Smooth muscle cell (in vitro differentiated cells): Measurements from ENCODE around the gene C10orf53. TPM values are rescaled to one million over a fixed set of nuclear protein-coding genes. Genes with fewer than 3 reads are reported as not detected.

Source experiments
- DNase-seq: peaks from one replicate; lab custom pipeline; 2025; ENCODE audit not compliant: unreplicated experiment; lab: John Stamatoyannopoulos, UW
- H2AFZ ChIP-seq: fragments of 200-600 bp; sonication (generic); 2 replicates; pipeline ENCODE4 v1.6.0; 2016; ENCODE audit warnings: antibody characterized with exemption, low read depth, mild to moderate bottlenecking
- H3F3A ChIP-seq: fragments of 200-600 bp; sonication (generic); 2 replicates; pipeline ENCODE4 v1.6.0; 2017; ENCODE audit warnings: antibody characterized with exemption, low read depth
- H3K27ac ChIP-seq: fragments of 200-600 bp; sonication (generic); 2 replicates; pipeline ENCODE4 v1.5.1; 2016; ENCODE audit warnings: low read depth, mild to moderate bottlenecking
- H3K27me3 ChIP-seq: fragments of 200-600 bp; sonication (generic); 2 replicates; pipeline ENCODE4 v1.6.1; 2016; ENCODE audit warnings: low read depth, mild to moderate bottlenecking
- H3K36me3 ChIP-seq: fragments of 200-600 bp; sonication (generic); 2 replicates; pipeline ENCODE4 v1.5.1; 2016; ENCODE audit warnings: low read depth
- H3K4me1 ChIP-seq: fragments of 200-600 bp; sonication (generic); 2 replicates; pipeline ENCODE4 v1.5.1; 2016; ENCODE audit warnings: low read depth
- H3K4me2 ChIP-seq: fragments of 200-600 bp; sonication (generic); 2 replicates; pipeline ENCODE4 v1.6.0; 2016; ENCODE audit warnings: mild to moderate bottlenecking
- H3K4me3 ChIP-seq: fragments of 200-600 bp; sonication (generic); 2 replicates; pipeline ENCODE4 v1.5.1; 2016; ENCODE audit warnings: mild to moderate bottlenecking
- H3K79me2 ChIP-seq: fragments of 200-600 bp; sonication (generic); 2 replicates; pipeline ENCODE4 v1.6.0; 2016; ENCODE audit warnings: low read depth, mild to moderate bottlenecking
- H3K9ac ChIP-seq: fragments of 200-600 bp; sonication (generic); 2 replicates; pipeline ENCODE4 v1.6.0; 2016; ENCODE audit warnings: low read depth
- H3K9me3 ChIP-seq: fragments of 200-600 bp; sonication (generic); replicated peaks from 2 replicates; pipeline ENCODE4 v1.5.1; 2016; ENCODE audit warnings: low read depth
- H4K20me1 ChIP-seq: fragments of 200-600 bp; sonication (generic); 2 replicates; pipeline ENCODE4 v1.6.0; 2016; ENCODE audit warnings: low read depth
- CTCF ChIP-seq: fragments of 200-600 bp; sonication (generic); IDR thresholded peaks from 2 replicates; pipeline ENCODE4 v1.5.1; 2017; ENCODE audit warnings: borderline replicate concordance, mild to moderate bottlenecking, antibody characterized with exemption; ENCODE audit not compliant: insufficient read depth, poor library complexity, severe bottlenecking
- WGBS: methylation state at CpG from one replicate; pipeline ENCODE4 v1.1.7; 2016; ENCODE audit warnings: low lambda C conversion rate; 5-methylcytosine and 5-hydroxymethylcytosine counted together
- polyA plus RNA-seq: library from polyadenylated mRNA; unstranded; fragments of >200 nt; fragmentation: Nextera tagmentation; extraction: Ambion mirVana; gene quantifications from 2 replicates; pipeline ENCODE4 v1.2.1, GENCODE V29; 2016
- total RNA-seq: library from RNA; depleted of rRNA; stranded (reverse); fragments of >200 nt; gene quantifications from 2 replicates; pipeline ENCODE4 v1.2.3, GENCODE V29; 2014

The C10orf53 gene
- total and polyA plus RNA-seq, 2 experiments from 2014 or later, result not detected

- DNase-seq, result no peak
- Histone ChIP-seq H3F3A (no peaks in the 10 kb centered on the region), H3K27me3 (peaks cover 16% of the 10 kb centered on the region), H3K79me2 (no peaks in the 10 kb centered on the region), H2AFZ (no peak overlapping the region), H3K4me3 (no peak overlapping the region), H3K4me1 (no peaks in the 10 kb centered on the region), H3K4me2 (no peak overlapping the region), H4K20me1 (no peaks in the 10 kb centered on the region), H3K9me3 (no peaks in the 10 kb centered on the region), H3K9ac (no peak overlapping the region), H3K36me3 (no peaks in the 10 kb centered on the region), H3K27ac (no peak overlapping the region)
- no peak for TF ChIP-seq CTCF
- 52% methylated on average over 13 of the region's 13 CpGs for whole genome bisulfite sequencing
Observed at GRCh38 chr10:49633327-49634068, 46.0 kb upstream of the C10orf53 start.

- no peak overlapping the region for H2AFZ ChIP-seq
- DNase-seq, result no peak
- 85% methylated on average over 8 of the region's 8 CpGs for WGBS
Observed at GRCh38 chr10:49634069-49634660, 45.3 kb upstream of the C10orf53 start.

GRCh38 chr10:49642311-49642710 is 37.1 kb upstream of the C10orf53 start:
- Histone ChIP-seq H4K20me1 (no peaks in the 10 kb centered on the region), H3K4me3 (no peak overlapping the region), H2AFZ (no peak overlapping the region), H3K4me1 (no peaks in the 10 kb centered on the region), H3K79me2 (no peaks in the 10 kb centered on the region), H3K36me3 (no peaks in the 10 kb centered on the region), H3K27me3 (peaks cover 32% of the 10 kb centered on the region), H3K9ac (no peak overlapping the region), H3F3A (no peaks in the 10 kb centered on the region), H3K9me3 (no peaks in the 10 kb centered on the region), H3K27ac (no peak overlapping the region), H3K4me2 (no peak overlapping the region)
- no peak for TF ChIP-seq CTCF
- WGBS, result 91% methylated on average over 3 of the region's 3 CpGs
- DNase-seq, result no peak

More at GRCh38 chr10:49634069-49634660, 45.3 kb upstream of the C10orf53 start:
- Histone ChIP-seq H3K36me3 (no peaks in the 10 kb centered on the region), H3K4me1 (no peaks in the 10 kb centered on the region), H3K79me2 (no peaks in the 10 kb centered on the region), H3K4me2 (no peak overlapping the region), H3K27ac (no peak overlapping the region), H3K27me3 (peaks cover 23% of the 10 kb centered on the region), H3K9me3 (no peaks in the 10 kb centered on the region), H3K9ac (no peak overlapping the region), H4K20me1 (no peaks in the 10 kb centered on the region), H3F3A (no peaks in the 10 kb centered on the region), H3K4me3 (no peak overlapping the region)
- no peak for TF ChIP-seq CTCF
